SK-MEL-5 (cell line): ENCODE measurements around the gene NR1H2. TPM values are rescaled to one million over a fixed set of nuclear protein-coding genes. Genes with fewer than 3 reads are reported as not detected.
A peak's percentile ranks its signal among the peaks of the same experiment; 100 is the strongest.
"Not testable (repeated sequence)": the region's sequence is repeated elsewhere in the genome, so short reads cannot be mapped to it uniquely, and the experiment has no call there.

Source experiments
- DNase-seq: peaks from one replicate; pipeline ENCODE4 v3.0.0-alpha.2; 2016; ENCODE audit warnings: low read depth, low spot score
- in situ Hi-C: cut with HindIII; loops from 2 replicates; pipeline ENCODE4 v1.10.0; 2016; ENCODE audit warnings: low sequenced_read_pairs, high pct_unique_total_duplicates, low pct_unique_long_range_greater_than_20kb
- total RNA-seq: library from RNA; depleted of rRNA; stranded (reverse); fragments of >200 nt; shearing (Covaris generic); gene quantifications from 2 replicates; pipeline ENCODE4 v1.2.3, GENCODE V29; 2014

The NR1H2 gene
- total RNA-seq, 1 experiment from 2014 or later: 82.1 TPM

DNA sequence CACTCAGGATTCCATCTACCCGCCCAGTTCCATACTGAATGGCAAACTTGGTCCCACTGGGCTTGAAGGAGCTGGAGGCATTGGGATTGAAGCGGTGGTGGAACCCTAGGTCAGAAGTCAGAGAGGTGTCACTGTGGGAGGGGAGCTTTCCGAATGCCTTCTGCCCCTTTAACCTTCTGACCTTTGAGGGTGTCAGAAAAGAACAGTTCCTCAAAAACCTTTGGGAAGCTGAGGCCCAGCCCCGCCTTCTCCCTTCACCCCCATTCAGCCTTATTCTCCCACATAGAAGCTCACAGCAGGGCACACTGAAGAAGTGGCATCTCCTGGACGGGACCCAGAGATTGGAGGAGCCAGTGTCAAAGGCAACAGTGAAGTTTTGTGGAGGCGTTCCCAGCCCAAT, 39.2 kb upstream of the NR1H2 start:
- in situ Hi-C loops, DNase-seq: not testable (repeated sequence)

DNA sequence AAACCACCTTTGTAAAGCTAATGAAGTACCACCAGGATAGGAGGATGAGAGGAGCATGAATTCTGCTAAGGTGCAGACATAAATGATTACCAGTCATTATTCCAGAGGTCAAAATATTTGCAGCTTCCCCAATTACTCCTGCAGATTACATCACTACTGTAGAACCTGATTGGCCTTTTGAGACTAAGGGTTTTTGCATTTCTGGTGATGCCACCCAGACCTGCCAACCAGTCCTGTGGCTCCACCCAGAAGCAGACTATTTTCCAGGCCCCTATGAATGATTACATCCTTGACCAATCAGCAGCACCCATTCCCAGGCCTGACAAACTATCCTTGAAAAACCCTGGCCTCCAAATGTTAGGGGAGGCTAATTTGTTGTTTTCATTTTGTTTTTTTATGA, 35.9 kb upstream of the NR1H2 start:
- no peak for DNase-seq
- in situ Hi-C loops: no loop called here

- no peak for DNase-seq
- in situ Hi-C loops: no loop called here
Measured at GRCh38 chr19:50341091-50341564, 35.1 kb upstream of the NR1H2 start.

GRCh38 chr19:50344661-50345318, 31.5 kb upstream of the NR1H2 start:
- in situ Hi-C loops: no loop called here
- no peak for DNase-seq

DNA sequence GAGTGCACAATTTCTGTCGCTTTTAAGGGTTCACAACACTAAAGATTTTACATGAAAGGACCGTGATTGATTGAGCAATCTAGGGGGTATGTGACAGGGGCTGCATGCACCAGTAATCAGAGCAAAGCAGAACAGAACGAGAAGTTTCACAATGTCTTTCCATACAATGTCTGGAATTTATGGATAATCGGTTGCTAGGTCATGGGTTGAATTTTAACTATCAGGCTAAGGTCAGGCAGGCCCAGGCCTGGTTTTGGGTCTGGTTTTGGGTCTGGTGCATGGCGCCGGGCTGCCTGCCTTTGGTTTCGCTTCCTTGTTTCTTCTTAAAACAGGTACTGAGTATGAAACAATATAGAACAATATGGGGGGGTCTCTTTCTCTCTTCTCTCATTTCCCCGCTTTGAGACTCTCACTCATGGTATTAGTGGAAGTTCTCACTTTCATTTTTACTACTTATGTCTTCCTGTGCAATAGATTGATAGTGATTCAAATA, 29.1 kb upstream of the NR1H2 start:
- DNase-seq, in situ Hi-C loops: not testable (repeated sequence)

GRCh38 chr19:50349277-50350057, 26.8 kb upstream of the NR1H2 start:
- in situ Hi-C loops: no loop called here
- DNase-seq: peak; percentile 45

- no peak for DNase-seq
- in situ Hi-C loops: no loop called here
Measured at GRCh38 chr19:50352242-50352641, 24.0 kb upstream of the NR1H2 start.

DNA sequence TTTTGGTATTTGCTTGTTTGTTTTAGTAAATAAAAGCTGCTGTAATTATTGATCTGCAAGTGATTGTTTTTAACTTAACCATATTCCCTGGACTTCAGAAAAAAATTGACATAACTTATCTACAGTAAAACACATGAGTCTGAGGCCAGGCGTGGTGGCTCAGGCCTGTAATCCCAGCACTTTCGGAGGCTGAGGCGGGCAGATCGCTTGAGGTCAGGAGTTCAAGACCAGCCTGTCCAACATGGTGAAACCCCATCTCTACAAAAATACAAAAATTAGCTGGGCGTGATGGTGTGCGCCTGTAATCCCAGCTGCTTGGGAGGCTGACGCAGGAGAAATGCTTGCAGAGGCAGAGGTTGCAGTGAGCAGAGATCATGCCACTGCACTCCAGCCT, 22.8 kb upstream of the NR1H2 start:
- DNase-seq, in situ Hi-C loops: not testable (repeated sequence)

DNA sequence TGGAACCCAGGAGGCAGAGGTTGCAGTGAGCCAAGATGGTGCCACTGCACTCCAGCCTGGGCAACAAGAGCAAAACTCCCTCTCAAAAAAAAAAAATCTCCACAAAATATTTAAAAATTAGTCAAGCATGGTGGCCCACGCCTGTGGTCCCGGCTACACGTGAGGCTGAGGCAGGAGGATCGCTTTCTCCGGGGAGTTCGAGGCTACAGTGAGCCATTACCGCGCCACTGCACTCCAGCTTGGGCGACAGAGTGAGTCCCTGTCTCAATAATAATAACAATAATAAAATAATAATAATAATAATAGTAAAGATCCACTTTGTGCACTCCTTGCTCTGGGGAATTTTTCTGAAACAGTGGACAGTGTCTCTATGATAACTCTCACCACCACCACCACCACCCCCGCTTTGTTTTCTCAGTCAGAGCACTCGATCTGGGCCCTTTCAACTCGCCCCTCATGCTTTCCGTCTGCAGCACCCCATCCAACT, 19.5 kb upstream of the NR1H2 start:
- in situ Hi-C loops: no loop called here

DNA sequence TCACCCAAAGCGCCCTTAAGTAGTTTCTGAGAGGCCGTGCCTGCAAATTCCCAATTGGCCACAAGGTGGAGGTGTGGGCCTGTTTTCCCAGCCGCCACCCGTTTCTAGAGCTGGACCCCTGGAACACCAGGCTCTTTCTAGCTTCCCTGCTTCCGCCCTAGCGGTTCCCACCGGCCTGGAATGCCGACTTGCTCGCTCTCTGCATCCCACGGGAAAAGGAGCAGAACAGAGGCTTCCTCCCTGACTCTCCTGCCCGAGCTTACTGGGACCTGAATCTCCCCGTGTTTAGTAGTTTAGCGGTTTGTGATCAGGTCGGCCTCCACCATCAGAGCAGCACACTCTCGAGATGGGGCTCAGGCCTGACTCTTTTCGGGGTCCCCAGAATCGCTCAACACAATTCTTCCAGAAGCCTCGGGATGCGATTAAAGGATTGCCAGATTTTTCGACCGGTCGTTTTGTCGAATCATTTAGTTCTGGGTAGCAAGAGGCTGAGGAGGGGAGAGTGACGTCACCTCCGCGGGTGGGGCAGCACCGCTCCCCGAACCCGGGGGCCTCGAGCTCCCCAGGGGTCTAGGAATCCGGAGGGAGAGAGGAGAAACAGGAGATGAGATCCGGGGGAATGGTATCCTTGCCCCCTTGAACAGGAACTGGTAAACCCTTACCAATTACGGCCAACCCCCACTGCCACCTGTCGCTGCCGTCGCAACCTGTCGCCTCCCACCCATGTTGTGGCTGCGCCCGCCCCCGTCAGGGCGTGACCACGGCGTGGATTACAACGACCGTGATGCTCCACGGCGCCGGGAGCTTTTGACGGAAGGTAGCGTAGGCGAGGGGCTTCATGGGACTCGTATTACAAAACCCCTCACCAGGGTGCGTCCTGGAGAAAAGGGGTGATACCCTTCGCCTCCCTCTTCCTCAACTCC, 18.8 kb upstream of the NR1H2 start:
- peak; percentile 64 for DNase-seq
- in situ Hi-C loops: no loop called here

More for the DNA sequence above, 19.5 kb upstream of the NR1H2 start:
- no peak for DNase-seq

DNA sequence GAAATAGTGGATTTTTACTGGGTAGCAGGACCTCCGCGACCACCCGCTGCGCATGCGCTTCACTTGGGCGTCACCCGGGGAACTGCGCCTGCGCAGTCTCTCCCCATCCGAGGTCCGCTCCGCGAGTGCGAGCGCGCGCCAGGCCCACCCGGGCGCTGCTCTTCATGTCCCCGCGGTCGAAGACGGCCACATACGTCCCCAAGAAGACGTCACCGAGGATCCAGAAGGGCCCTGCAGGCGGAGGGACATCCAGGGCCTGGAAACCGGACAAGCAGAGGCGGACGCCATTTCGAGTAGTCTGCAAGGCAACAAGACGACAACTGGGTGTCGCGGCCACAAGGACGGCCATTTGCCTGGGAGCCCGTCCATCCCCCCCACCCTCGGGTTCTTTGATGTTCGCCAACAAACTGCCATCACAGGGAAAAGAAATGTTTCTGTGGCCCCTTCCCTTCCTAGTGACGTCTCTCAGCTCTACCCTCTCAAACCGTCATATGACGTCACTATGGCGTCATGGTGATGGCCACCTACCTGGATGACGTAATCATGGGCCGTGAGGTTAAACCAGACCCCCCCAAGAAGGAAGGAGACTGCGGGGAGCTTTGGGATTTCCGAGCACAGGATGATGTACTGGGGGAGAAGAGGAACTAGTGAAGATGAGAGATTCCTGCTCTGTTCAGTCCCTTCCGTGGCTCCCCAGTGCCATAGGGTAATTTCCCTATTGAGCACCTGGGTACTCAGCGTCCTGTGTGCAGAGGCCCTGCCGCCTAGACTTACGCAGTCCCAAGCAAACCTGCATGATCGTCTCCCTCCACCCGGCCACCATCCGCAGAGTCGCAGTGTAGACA, 17.6 kb upstream of the NR1H2 start:
- DNase-seq: peak; percentile 81
- in situ Hi-C loops: no loop called here

GRCh38 chr19:50359328-50359818, 16.9 kb upstream of the NR1H2 start:
- no peak for DNase-seq
- in situ Hi-C loops: no loop called here

- in situ Hi-C loops: no loop called here
- peak; percentile 56 for DNase-seq
Measured at GRCh38 chr19:50361290-50362029, 14.8 kb upstream of the NR1H2 start.

- in situ Hi-C loops: no loop called here
- no peak for DNase-seq
Measured at GRCh38 chr19:50362030-50362412, 14.2 kb upstream of the NR1H2 start.

DNA sequence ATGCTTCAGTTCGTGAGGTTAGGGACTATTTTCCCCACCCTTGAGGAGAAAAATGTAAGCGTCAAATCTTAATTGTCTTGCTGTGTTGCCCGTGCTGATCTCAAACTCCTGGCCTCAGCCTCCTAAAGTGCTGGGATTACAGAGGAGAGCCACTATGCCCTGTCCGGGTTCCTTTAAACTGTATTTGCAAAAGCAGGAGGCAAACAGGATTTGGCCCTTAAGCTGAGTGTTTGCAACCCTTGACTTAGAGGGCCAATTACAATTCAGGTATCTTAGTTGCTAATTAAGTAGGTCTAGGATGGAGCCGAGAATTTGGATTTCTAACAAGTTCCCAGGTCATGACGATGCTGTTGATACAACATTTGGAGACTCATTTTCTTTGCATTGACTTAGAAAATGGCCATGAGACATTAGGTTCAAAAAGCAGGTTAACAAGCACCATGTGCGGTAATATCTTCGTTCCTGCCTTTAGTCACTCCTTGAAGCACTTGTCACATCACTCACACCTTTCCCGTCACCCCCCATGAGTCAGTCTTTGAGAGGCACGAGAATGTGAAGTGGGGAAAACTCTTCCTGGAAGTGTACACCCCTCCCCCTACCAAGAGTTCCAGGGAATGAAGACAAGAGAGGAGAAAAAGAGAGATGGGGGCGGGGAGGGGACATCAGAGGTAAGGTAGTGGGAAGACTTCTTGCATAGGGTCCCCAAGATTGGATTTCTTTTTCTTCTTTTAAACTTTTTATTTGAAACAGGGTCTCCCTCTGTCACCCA, 13.4 kb upstream of the NR1H2 start:
- in situ Hi-C loops: no loop called here
- DNase-seq: no peak
